Kidney capillary endothelial cell (primary cell): ENCODE results near the gene CLSTN2.

Experiments used
- DNase-seq: peaks from one replicate; pipeline ENCODE4 v3.0.0-alpha.2; 2018; ENCODE audit warnings: low spot score

CLSTN2 gene

GRCh38 chr3:140342668-140343067, 407.7 kb downstream of the CLSTN2 start:
- DNase-seq, result no peak

- no peak for DNase-seq
Observed at GRCh38 chr3:140343211-140344081, 408.5 kb downstream of the CLSTN2 start.

GRCh38 chr3:140344082-140344454, 409.1 kb downstream of the CLSTN2 start:
- DNase-seq, result no peak

- DNase-seq, result no peak
Observed at GRCh38 chr3:140344601-140345205, 409.7 kb downstream of the CLSTN2 start.

GRCh38 chr3:140347151-140347550, 412.2 kb downstream of the CLSTN2 start:
- DNase-seq, result no peak

DNA sequence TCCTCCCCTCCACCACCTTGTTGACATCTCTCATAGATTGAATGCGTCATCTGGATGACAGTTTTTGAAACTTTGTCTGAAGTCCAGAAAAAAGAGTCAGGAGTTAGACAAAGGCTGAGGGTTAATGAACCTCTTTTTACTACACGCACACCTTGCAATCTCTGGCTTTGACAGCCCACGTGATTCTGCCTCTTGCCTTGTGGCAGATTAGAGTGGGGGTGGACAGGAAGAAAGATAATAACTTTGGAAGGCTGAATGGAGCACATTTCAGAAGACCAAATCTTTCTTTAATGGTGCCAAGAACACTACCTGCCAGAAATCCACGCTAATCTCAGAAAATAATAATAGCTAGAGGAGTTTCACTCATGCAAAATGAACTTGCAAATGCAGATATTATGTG, 415.0 kb downstream of the CLSTN2 start:
- DNase-seq, result no peak

- DNase-seq, result no peak
Observed at GRCh38 chr3:140351466-140351865, 416.5 kb downstream of the CLSTN2 start.

DNA sequence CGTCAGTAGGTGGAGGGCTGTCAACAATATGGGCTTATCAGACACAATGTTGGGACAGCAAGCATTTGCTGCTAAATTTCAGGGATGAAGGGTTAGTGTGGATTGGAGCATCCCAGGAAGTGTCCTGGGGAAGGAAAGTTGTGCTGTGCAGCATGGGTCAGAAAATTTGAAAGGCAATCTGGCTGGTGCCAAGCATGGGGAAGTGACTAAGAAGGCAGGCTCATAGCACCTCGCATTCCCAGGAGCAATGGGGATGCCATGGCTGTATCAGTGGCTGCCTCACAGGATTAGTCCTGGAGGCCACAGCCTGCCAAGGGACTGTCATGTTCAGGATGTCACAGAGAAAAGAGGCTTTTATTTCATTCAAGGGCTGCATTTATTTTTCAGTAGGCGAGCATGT, 420.5 kb downstream of the CLSTN2 start:
- DNase-seq, result no peak

- DNase-seq, result no peak
Observed at GRCh38 chr3:140358686-140359085, 423.7 kb downstream of the CLSTN2 start.

DNA sequence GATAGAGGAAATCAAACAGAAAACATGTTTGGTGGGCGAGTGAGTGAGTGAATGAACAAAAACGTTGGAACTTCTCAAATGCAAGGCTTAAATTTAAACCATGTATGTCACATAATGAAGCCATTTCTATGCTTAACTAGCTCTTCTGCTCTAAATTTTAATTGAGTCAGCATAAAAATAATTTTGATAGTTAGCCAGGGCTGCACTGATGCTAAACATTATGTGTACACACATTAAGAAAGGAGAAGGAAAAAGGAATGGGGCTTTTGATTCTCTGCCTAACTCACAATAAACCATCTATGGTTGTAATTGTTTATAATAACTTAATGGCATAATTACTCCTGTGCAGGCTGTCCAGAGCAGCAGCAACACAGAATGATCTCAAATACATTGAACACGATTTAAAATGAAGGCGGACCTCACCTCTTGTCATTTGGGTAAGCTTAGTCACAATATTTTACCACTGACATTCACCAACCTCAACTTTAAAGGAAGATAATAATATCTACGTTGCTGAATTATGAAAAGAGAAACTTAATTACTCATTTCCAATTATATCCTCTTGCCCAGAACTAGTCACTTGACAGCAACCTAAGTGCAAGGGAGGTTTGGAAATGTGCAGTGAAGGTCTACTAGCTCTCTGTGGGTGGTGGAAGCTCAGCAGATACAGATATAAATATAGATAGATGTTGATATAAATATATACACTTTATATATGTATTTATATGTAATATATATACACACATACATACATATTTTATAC, 424.4 kb downstream of the CLSTN2 start:
- DNase-seq, result no peak

- no peak for DNase-seq
Observed at GRCh38 chr3:140360332-140360731, 425.3 kb downstream of the CLSTN2 start.

DNA sequence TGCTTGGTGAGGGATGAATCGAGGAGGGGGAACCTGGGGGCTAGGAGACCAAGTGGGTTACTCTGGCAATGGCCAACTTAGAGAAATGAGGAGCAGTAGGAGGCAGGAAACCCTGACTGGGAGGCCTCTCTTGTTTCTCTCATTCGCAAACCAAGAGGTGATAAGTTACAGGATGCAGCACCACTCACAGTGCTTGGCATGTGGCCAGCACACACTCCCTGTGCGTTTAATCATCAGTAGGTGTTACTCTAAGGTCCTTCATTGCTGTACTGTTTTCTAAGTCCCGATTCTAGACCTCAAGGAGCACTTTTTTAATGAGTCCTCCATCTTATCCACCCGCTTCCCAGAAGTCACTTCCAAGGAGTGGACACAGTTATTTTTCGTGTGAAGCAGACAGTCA, 428.8 kb downstream of the CLSTN2 start:
- no peak for DNase-seq

GRCh38 chr3:140365872-140366697, 431.1 kb downstream of the CLSTN2 start:
- DNase-seq, result no peak

DNA sequence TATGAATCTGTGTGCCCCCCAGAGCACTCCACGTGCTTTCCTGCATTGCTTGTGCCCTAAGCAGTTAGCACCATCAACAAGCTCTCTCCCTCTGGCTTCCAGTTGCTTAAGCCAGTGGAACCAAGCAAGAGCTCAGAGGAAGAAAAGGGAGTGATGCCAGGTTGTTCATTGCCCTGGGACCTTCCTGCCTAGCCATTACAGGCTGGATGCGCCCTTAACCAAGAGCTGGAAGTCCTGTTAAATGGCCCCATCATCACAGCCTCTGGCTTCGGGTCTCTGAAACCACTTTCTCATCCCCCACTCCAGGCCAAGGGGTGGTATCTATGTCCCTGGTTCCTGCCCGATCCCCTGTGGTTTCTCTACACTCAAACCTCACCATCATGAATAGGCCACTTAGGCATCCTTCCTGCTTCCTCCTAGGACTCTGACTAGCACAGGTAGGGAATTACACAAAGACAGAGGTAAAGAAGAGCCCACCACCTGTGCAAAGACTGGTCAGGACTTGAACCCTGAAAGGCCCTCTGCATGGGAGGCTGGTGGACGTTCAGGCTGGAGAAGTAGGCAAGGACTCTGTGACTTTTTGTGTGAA, 433.3 kb downstream of the CLSTN2 start:
- DNase-seq, result no peak

DNA sequence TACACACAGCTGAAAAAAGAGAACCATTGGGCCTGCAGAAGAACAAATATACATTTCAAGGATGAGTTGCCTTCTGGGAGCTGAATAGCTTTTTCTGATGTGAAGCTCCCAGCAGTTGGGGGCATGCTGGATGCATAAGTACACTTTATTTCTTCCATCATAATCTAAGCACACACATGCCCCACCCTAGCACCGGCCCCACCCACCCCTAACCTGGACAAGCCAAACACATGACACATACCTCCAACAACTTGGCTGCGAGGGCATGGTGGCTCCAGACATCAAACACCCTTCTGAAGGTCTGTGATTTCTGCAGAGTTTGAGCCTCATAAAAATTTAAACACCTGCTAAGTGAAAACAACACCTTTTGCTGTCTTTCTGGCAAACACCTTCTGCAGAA, 435.7 kb downstream of the CLSTN2 start:
- DNase-seq, result no peak

DNA sequence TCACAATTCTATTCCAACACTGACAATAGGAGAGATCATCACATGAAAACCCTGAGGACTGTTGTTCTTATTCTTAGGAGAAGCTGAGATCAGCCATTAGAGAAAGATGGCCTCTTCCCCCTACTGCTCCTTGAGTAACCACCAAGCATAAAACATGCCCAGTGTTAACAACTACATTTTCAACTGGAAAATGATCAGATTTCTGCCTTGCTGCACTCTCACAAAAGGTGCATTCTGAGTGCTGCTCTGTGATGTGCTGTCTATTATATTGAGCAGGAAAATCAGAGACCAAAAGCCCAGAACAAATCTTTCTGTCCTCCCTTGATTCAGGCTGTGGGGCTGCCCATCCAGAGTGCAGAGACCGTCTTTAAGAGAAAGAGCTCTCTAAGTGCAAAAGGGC, 438.2 kb downstream of the CLSTN2 start:
- DNase-seq, result no peak

DNA sequence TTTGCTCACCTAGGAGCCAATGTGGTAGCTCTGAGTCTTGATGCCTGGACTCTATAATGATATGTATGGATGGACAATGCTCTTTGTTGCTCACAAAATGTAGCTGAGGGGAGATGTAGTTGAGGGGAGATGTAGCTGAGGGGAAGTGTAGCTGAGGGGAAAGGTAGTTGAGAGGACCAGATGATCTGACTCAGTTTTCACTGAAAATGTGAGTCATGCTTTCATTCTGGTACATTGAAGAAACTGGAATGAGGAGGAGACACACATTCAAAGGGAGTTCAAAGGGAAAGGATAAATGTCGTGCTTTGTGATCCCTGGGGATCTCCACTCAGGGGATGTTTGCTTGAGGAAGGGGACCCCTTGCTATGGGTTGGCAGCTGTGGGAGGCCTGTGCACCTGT, 440.0 kb downstream of the CLSTN2 start:
- no peak for DNase-seq

- DNase-seq, result no peak
Observed at GRCh38 chr3:140376136-140376889, 441.3 kb downstream of the CLSTN2 start.

DNA sequence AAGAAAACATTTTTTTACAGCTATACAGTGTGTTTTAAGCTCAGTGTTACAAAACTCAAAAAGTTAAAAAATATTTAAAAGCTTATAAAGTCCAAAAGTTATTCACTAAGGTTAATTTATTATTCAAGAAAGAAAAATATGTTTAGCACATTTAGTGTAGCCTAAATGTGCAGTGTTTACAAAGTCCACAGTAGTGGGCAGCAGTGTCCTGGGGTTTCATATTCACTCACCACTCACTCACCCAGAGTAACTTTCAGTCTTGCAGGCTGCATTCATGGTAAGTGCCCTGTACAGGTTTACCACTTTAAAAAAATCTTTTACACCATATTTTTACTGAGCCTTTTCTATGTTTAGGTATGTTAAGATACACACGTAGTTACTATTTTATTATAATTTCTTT, 442.7 kb downstream of the CLSTN2 start:
- no peak for DNase-seq

GRCh38 chr3:140378571-140379340, 443.8 kb downstream of the CLSTN2 start:
- DNase-seq, result no peak
